ENCODE results near the gene C3orf70. TPM values are rescaled to one million over a fixed set of nuclear protein-coding genes. Genes with fewer than 3 reads are reported as not detected.

The C3orf70 gene
- total and polyA plus RNA-seq, 2 of the 8 experiments (the other 6 are each of a cell fraction or from before 2014, with no cell fraction given): 1.7 to 2.0 TPM

DNA sequence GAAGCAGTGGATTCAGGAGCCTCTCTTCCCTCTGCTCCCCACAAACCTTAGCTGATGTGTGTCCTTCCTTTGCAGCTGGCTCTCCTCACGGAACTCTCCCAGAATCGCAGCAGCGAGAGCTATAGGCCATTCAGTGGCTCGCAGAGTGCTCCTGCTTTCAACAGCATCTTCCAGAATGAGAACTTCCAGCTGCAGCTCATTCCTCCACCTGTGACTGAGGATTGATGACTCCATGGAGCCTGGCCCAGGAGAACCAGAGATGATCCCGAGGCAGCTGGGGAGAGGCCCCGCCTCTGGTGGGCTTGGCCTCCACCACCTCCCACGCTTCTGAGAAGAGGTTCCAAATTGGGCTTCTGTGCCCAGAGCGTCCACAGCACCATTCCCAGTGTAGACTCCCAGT is 101.1 kb downstream of the C3orf70 start:
- Histone ChIP-seq H2BK5ac (ENCODE audit: low read depth, low read length) (no peak overlapping the region), H2BK15ac (ENCODE audit: low read length) (no peak overlapping the region), H4K91ac (replicated peaks; ENCODE audit: insufficient read length, low read length) (no peak overlapping the region), H3K4ac (replicated peaks; ENCODE audit: insufficient read length, low read depth, low read length) (no peak overlapping the region), H3K4me2 (ENCODE audit: insufficient read depth in 1 of 2, low read depth in 2 of 2, low read length in 2 of 2) (no peak overlapping the region), H3K36me3 (ENCODE audit: control insufficient read depth in 2 of 4, insufficient read depth in 4 of 4, low read length in 3 of 4) (peaks cover 0 to 9% (median 0%) of the 10 kb centered on the region in 4 experiments; a peak in 5 of 8 replicates), H3K4me1 (replicated peaks in 1 of 4; ENCODE audit: control insufficient read depth in 3 of 4, insufficient read depth in 4 of 4, low read length in 3 of 4) (peaks cover 0 to 2% (median 0%) of the 10 kb centered on the region in 4 experiments; a peak in 1 of 7 replicates), H4K8ac (ENCODE audit: extremely low read depth, insufficient read depth, low read length) (no peak overlapping the region), H4K20me1 (replicated peaks in 1 of 2; ENCODE audit: control insufficient read depth in 1 of 2, insufficient read depth in 2 of 2, low read length in 2 of 2) (peaks cover 0 to 2% of the 10 kb centered on the region in 2 experiments), H2AFZ (ENCODE audit: low read length) (no peak overlapping the region), H3K9ac (replicated peaks in 1 of 4; ENCODE audit: extremely low read depth in 1 of 4, low read depth in 3 of 4, low read length in 3 of 4) (no peak overlapping the region), H2BK120ac (replicated peaks; ENCODE audit: low read depth, low read length) (no peak overlapping the region), H3K23me2 (ENCODE audit: low read depth, low read length) (no peaks in the 10 kb centered on the region), H2BK12ac (ENCODE audit: low read depth, low read length) (no peak overlapping the region), H2AK5ac (ENCODE audit: low read depth, low read length) (no peak overlapping the region), H3K9me3 (ENCODE audit: insufficient read depth in 2 of 2, low read depth in 1 of 2, low read length in 1 of 2) (no peaks in the 10 kb centered on the region; a peak in 1 of 4 replicates), H3K27me3 (replicated peaks in 1 of 4; ENCODE audit: control insufficient read depth in 3 of 4, extremely low read depth in 1 of 4, insufficient read depth in 3 of 4, low read length in 3 of 4) (no peaks in the 10 kb centered on the region), H2BK20ac (ENCODE audit: low read length) (no peak overlapping the region), H3K27ac (ENCODE audit: low read depth, low read length) (no peak overlapping the region), H3K79me1 (ENCODE audit: low read depth, low read length) (no peaks in the 10 kb centered on the region), H3K4me3 (ENCODE audit: extremely low read depth in 1 of 4, insufficient read depth in 2 of 4, low read depth in 3 of 4, low read length in 4 of 4) (no peak overlapping the region), H3K23ac (ENCODE audit: insufficient read length) (no peak overlapping the region), H3K79me2 (ENCODE audit: control insufficient read depth in 1 of 2, insufficient read depth in 2 of 2, low read length in 2 of 2) (no peaks in the 10 kb centered on the region), H3K56ac (replicated peaks; ENCODE audit: insufficient read length, low read depth, low read length) (no peak overlapping the region), H4K5ac (ENCODE audit: insufficient read length, low read depth, low read length) (no peak overlapping the region), H3K18ac (ENCODE audit: extremely low read depth, low read length) (no peak overlapping the region), H3K14ac (ENCODE audit: insufficient read length) (no peak overlapping the region)
- DNase-seq (ENCODE audit: low read depth in 1 of 2, low spot score in 2 of 2) (no peak), FAIRE-seq (no peak)
- ChIA-PET POLR2A (ENCODE audit: partially characterized antibody) (no interaction called here), CTCF (ENCODE audit: partially characterized antibody) (interaction anchor here (1.0 to 10.2 kb wide), 8 partner anchors 15 to 180 kb away, joined by 3 to 97 read pairs (median 8); no protein-coding TSS in a partner anchor)
- WGBS, 2 experiments (ENCODE audit: extremely low coverage in 1 of 2, insufficient coverage in 1 of 2, insufficient read length in 1 of 2, insufficient replicate concordance in 2 of 2, low coverage in 1 of 2, low lambda C conversion rate in 2 of 2, missing lambda C conversion rate in 1 of 2): 94% methylated on average over 8 of the region's 8 CpGs; no CpG with 5 or more reads in 1 of the 2 experiments
- no peak for TF ChIP-seq RNF2 (IDR thresholded peaks at IDR 0.05; ENCODE audit: borderline replicate concordance, low read depth, low read length, missing control alignments, poor library complexity, severe bottlenecking)
- no peak for TF ChIP-seq TCF12 (IDR thresholded peaks at IDR 0.05; ENCODE audit: low read depth, low read length)
- TF ChIP-seq KDM5A (IDR thresholded peaks at IDR 0.05; ENCODE audit: low read length): no peak
- TF ChIP-seq CEBPB (IDR thresholded peaks at IDR 0.05; ENCODE audit: low read depth, low read length): no peak
- TF ChIP-seq NRF1 (IDR thresholded peaks at IDR 0.05; ENCODE audit: low read depth, low read length): no peak
- TF ChIP-seq SP2 (IDR thresholded peaks at IDR 0.05; ENCODE audit: low read length): no peak
- no peak for TF ChIP-seq NANOG (IDR thresholded peaks at IDR 0.05; ENCODE audit: insufficient read depth, low read depth, low read length, poor library complexity, severe bottlenecking)
